Memory B cell (primary cell): ENCODE results near the gene DDX23.

Experiments
- ATAC-seq: fragments of 150-1000 bp; cut with Tn5 transposase; 2 replicates; pipeline ENCODE4 v1.10.0; 2021; ENCODE audit warnings: low read depth, mild to moderate bottlenecking, moderate library complexity
- DNase-seq, 2 donors: peaks; one replicate each; pipeline ENCODE4 v3.0.0; 2022; ENCODE audit warnings: low spot score in 2 of 2
- H3K27ac Mint-ChIP-seq: one replicate; pipeline ENCODE4 v1.8.0; 2022; ENCODE audit warnings: mild to moderate bottlenecking, moderate library complexity, mixed read lengths
- H3K27me3 Mint-ChIP-seq: one replicate; pipeline ENCODE4 v1.8.0; 2022; ENCODE audit warnings: mixed read lengths
- H3K36me3 Mint-ChIP-seq: one replicate; pipeline ENCODE4 v1.8.0; 2022; ENCODE audit warnings: mild to moderate bottlenecking, mixed read lengths
- H3K4me1 Mint-ChIP-seq: one replicate; pipeline ENCODE4 v1.8.0; 2022; ENCODE audit warnings: mixed read lengths
- H3K4me3 Mint-ChIP-seq: one replicate; pipeline ENCODE4 v1.8.0; 2022; ENCODE audit warnings: mild to moderate bottlenecking, moderate library complexity, mixed read lengths
- H3K9me3 Mint-ChIP-seq: one replicate; pipeline ENCODE4 v1.8.0; 2022; ENCODE audit warnings: mixed read lengths

The DDX23 gene

DNA sequence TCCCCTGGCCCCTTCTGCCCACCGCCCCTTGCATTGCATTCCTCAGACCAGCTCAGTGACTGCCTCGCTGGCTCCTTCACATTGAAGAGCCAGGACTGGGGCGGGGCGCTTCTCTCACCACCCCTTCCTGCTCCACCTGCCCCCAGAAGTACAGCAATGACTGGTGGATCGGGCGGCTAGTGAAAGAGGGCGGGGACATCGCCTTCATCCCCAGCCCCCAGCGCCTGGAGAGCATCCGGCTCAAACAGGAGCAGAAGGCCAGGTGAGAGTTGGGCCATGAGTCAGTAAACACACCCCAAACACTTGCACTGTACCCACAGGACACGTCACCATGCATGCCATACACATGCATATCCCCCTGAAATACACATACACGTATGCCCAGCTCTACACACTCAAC, 27.9 kb downstream of the DDX23 start:
- peak; percentile 52 for ATAC-seq
- Mint-ChIP-seq H3K36me3 (peaks cover 2% of the 10 kb centered on the region), H3K27ac (no peak overlapping the region), H3K9me3 (no peaks in the 10 kb centered on the region), H3K4me1 (peaks cover 6% of the 10 kb centered on the region), H3K4me3 (no peak overlapping the region), H3K27me3 (no peaks in the 10 kb centered on the region)
- DNase-seq = no peak

DNA sequence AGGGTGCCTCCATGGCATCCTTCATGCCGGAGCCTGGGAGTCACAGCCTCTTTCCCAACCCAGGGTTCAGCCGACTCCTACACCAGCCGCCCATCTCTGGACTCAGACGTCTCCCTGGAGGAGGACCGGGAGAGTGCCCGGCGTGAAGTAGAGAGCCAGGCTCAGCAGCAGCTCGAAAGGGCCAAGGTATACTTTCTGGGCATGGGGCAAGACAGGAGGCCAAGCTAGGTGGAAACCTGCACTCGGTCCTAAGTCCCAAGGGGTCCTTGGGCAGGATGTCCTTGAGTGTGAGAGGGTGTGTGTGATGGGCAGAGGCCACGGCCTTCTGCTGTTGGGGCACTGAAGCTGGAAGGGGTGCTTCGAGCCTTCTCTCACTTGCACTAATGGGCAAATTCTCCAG, 28.7 kb downstream of the DDX23 start:
- Mint-ChIP-seq H3K4me1 (peaks cover 9% of the 10 kb centered on the region), H3K27ac (no peak overlapping the region), H3K27me3 (no peaks in the 10 kb centered on the region), H3K9me3 (no peaks in the 10 kb centered on the region), H3K4me3 (no peak overlapping the region), H3K36me3 (peaks cover under 1% of the 10 kb centered on the region)
- DNase-seq (no peak), ATAC-seq (no peak)

DNA sequence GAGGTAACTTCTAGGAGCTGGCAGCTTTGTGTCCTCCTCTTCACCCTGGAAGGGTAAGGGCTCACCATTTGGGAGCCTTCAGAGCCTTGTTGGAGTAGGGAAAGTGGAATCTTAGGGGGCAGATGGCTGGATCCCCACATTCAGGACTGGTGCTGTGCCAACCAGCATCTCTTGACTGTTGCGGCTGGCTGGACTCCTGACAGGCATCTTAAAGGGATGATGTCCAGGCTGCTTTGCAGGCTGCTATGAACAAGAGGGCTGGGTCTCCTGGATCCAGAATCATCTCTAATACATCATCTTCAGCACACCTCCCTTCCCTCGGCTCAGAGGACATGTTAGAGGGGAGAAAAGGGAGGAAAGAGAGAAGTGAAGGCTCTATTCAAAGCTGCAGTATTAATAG, 29.3 kb downstream of the DDX23 start:
- Mint-ChIP-seq H3K27ac (no peak overlapping the region), H3K9me3 (no peaks in the 10 kb centered on the region), H3K4me1 (peaks cover 12% of the 10 kb centered on the region), H3K4me3 (no peak overlapping the region), H3K27me3 (no peaks in the 10 kb centered on the region), H3K36me3 (no peaks in the 10 kb centered on the region)
- ATAC-seq = no peak
- DNase-seq = no peak

DNA sequence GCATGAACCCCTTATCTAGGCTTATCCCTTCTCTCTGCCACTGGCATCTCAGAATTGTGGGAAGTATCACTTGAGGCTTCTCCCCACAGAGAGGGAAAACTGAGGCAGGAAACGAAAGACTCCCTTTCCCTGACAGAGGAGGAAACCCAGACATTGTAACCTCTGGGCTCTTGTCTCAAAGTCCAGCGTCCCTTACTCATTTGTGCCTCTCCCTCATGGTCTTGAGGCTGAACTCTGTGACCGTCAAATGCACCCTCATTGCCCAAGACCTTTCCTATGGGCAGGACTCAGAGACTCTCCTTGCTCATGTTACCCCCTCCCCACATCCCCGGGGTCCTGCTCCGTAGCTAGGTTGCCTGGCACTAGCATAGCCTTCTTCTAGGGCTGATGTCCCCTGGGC, 29.8 kb downstream of the DDX23 start:
- H3K9me3 Mint-ChIP-seq = no peaks in the 10 kb centered on the region
- H3K36me3 Mint-ChIP-seq = no peaks in the 10 kb centered on the region
- peaks cover 2% of the 10 kb centered on the region for H3K27me3 Mint-ChIP-seq
- peaks cover 17% of the 10 kb centered on the region for H3K4me1 Mint-ChIP-seq
- no peak overlapping the region for H3K4me3 Mint-ChIP-seq
- DNase-seq = no peak
- ATAC-seq = no peak
- no peak overlapping the region for H3K27ac Mint-ChIP-seq

DNA sequence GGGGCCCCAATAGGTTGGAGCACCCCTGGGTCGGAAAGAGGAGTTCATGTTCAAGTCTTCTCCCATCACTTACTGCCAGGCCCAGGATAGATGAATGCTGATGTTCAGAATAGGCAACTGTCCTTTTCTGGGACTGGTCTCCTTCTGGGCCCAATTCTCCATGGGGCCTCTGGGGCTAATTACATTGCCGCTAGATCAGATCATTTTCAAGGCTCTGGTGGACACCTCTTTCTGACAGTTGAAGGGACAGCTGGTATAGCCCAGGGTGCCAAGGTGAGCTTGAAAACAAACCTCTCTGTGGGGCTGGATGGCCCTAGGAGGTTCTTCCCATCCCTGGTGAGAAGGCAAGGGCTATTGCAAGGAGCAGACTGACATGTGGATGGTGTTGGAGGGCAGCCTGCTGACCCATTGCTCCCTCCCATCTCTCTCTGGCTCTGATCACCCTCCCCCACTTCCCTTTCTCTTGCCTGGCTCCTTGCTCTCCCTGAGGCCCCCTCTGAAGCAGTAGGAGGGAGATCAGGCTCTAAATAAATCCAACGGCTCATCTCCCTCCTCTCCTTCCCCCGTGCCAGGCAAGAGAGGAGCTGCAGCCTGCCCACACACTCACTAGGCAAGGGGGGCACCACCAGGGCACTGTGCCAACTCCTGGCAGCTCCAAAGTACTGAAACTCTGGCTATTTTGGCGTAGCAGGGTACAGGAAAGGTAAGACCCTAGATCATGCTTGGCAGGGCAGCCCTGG, 31.8 kb downstream of the DDX23 start:
- Mint-ChIP-seq H3K9me3 (no peaks in the 10 kb centered on the region), H3K27me3 (peaks cover 10% of the 10 kb centered on the region), H3K4me1 (peaks cover 26% of the 10 kb centered on the region), H3K36me3 (no peaks in the 10 kb centered on the region), H3K4me3 (peak overlapping the region; percentile 62), H3K27ac (no peak overlapping the region)
- DNase-seq (no peak), ATAC-seq (no peak)

DNA sequence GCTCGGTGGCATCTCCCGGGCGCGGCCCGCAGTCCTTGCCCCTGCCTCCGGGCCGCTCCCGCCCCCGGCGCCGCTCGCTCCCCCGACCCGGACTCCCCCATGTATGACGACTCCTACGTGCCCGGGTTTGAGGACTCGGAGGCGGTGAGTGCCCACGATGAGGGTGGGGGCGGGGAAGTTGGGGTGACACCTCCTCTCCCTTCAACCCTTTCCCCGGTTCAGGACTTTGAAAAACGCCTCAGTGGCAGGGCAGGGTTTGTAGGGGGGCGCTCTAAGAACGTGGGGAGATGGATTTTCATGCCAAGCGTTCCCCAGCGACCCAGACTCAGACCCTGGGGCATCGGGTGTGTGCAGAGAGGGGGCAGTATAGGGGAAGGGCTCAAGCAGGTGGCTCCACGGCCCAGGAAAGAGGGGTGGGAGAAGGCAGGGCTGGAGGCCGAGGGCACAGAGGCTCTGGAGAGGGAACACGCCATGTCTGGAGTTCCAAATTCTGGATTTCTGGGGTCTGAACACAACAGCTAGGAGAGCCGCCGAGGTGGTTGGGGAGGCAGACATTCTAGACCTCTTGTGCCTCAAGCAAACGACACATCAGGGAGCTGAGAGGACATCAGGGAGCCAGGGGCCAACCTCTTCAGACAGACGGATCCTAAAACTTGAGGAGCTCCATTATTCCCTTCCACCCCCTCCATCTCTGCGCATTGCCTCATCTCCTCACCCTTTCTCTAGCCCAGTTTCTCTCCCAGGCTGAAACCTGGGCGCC, 33.0 kb downstream of the DDX23 start:
- H3K27me3 Mint-ChIP-seq = peaks cover 12% of the 10 kb centered on the region
- no peaks in the 10 kb centered on the region for H3K9me3 Mint-ChIP-seq
- ATAC-seq (no peak), DNase-seq (no peak)
- peak overlapping the region; percentile 91 for H3K4me3 Mint-ChIP-seq
- H3K4me1 Mint-ChIP-seq = peaks cover 26% of the 10 kb centered on the region
- H3K36me3 Mint-ChIP-seq = no peaks in the 10 kb centered on the region
- H3K27ac Mint-ChIP-seq = no peak overlapping the region

DNA sequence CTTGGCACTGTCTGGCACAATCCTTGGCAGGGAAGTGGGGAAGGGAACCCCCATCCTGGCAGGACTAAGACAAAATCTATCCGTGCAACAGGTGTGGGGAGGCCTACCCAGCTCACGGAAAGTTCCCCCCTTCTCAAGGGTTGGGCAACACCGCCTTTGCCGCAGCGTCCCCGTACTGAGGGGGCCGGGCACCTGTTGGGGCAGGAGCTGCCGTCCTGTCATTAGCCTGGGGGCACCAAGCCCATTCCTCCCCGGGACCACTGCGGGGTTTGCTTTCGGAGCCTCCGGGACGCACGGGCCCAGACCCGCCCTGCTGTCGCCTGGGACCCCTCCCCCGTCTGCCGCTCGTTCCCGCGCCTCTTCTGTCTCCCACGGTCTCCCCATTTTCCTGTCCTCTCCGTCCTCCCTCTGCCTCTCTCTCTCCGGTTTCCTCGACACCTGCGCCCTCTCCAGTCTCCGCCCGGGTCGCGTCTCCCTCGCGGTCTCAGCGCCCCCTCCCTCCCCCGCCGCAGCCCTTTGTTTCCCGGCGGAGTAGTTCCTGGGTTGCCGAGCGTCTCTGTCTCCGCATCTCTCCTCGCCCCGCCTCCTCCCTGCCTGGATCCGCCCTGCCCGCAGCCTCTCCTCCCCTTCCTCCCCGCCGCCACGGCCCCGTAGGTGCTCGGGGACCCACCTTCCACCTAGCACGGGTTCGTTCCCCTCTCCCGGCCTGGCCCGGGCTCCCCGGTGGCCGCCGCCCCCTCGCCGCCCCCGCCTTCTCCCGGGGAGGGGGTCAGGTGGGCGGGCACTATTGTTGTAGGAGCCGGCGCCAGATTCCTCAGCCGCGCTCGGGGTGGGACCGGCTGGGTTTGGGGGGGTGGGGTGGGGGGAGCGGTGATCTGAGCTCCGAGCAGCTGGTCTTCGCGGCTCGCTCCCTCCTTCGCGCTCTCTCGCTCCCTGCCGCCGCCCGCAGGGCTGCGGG, 33.8 kb downstream of the DDX23 start, which contains the start of gene CACNB3:
TSS of gene CACNB3 (plus strand) at position 624 of the 958 bp plus-strand sequence. CDS start 434 bp downstream, outside the sequence.
- Mint-ChIP-seq H3K4me1 (peaks cover 30% of the 10 kb centered on the region), H3K4me3 (peak within 1 kb of the TSS; percentile 91), H3K27me3 (peaks cover 12% of the 10 kb centered on the region), H3K27ac (no peak within 1 kb of the TSS), H3K36me3 (no peaks in the 10 kb centered on the region), H3K9me3 (no peaks in the 10 kb centered on the region)
- peak; percentile 38 to 62 for DNase-seq
- peak; percentile 59 for ATAC-seq

DNA sequence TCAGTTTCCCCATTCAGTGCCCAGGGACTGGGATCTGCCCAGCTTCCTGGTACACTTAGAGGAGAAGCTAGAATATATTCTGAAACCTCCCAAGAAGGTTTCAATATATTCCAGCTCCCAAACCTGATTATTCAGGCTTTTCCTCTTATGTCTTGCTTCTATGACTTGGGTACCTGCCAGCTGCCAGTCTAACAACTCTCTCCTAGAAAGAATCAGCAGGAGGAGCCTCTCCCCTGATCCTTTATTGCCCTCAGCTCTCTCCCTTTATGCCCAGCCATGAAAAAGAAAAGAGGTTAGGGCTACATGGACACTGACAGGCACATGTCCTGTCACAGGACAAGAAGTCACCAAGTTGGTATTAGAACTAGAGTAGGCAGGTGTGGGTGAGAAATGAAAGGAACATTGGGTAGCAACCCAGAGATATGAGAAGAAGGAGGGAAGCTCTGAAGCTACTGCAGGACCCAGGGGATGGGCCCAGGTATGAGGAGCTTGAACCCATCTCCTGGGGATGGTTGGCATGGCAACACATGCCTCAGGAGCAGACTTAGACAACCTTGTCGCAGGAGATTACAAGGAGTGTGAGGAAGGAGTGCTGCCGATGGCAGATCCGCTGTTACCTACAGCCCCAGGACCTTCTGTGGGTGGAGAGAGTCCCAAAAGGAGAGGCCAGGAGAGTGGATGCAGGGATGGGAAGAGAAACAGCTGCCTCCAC, 35.7 kb downstream of the DDX23 start:
- H3K27ac Mint-ChIP-seq = no peak overlapping the region
- H3K4me3 Mint-ChIP-seq = peak overlapping the region; percentile 63
- ATAC-seq (no peak), DNase-seq (no peak)
- H3K9me3 Mint-ChIP-seq = no peaks in the 10 kb centered on the region
- peaks cover 12% of the 10 kb centered on the region for H3K27me3 Mint-ChIP-seq
- no peaks in the 10 kb centered on the region for H3K36me3 Mint-ChIP-seq
- H3K4me1 Mint-ChIP-seq = peaks cover 30% of the 10 kb centered on the region

DNA sequence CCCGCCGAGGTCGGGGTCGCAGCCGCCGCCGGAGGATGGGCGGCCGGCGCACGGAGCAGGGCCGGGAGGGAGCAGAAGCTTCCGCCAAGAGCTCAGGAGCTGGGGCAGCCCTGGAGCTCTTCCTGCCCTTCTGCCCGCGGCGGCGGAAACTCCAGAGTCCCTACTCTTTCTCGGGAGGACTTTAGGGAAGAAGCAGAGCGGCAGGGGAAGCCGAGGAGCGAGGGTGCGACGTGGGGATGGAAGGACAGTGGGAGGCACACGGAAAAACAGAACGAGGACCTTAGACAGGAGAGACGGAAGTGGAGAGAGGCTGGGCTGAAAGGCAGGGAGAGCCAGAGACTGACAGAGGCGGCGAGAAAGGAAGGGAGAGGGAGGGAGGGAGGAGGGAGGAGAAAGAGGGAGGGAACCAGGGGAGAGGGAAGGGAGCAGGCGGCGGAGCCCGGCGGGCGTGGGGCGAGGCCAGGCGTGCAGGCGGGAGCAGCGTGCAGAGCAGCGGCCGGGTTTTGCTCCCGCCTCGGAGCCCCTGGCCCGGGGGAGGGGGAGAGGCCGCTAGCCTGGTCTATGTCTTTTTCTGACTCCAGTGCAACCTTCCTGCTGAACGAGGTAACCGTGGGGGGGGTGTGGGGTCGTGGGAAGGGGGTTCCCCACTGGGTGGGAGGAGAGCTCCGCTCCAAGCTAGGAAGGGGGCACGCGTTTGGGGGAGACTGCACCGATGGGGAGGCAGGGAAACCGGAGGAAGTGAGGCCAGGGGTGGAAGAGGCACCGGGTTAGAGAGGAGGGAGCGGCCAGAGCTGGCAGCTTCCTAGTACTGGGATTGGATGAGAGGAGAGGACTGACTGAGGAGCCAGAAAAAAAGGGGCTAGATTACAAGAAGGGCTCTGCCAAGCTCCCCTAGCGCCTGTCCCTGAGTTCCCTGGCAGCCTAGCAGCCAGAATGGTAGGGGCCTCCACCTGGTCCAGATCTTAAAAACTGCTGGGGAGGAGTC, 36.5 kb downstream of the DDX23 start:
- DNase-seq = no peak
- Mint-ChIP-seq H3K4me1 (peaks cover 30% of the 10 kb centered on the region), H3K27ac (peak overlapping the region; percentile 54)

DNA sequence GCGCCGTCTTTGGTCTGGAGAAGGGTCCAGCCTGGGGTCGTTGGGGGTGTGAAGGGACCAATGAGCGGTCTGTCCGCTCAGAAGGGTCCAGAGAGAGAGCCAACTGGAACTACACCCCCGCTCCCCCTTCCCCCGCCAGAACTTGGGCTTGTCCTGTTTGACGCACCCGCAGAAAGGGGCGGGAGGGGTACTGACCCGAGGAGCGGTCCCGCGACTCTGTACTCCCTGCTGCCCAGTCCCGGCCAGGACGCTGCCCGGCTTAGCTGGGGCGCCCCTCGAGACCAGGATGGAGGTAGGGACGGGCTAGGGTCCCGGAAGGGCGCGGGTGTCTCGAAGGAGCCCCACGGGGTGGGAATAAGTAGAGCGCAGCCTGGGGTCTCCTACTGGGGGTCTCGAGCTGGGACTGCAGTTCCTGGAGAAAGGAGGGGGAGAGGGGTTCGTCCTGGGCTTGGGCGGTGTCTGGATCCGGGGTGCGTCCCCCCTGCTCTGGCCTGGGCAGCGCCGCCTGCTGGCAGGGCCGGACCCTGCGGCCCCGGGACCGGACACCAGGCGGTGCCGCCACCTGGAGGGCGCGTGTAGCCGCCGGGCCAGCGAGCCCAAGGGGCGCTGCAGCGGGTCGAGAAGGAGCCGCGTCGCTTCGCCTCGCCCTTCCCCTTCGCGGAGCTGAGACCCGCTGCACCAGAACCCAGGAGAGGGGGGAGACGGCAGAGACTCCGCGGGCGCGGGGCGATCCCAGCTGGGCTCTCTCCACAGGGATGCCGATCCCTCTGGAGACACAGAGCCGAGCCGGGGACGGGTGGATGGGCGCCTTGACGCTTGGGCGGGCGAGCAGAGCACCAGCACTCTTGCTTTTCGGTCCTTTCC, 37.5 kb downstream of the DDX23 start:
- H3K36me3 Mint-ChIP-seq = no peaks in the 10 kb centered on the region
- H3K4me1 Mint-ChIP-seq = peaks cover 30% of the 10 kb centered on the region
- DNase-seq (peak; percentile 82 to 94), ATAC-seq (peak; percentile 80)
- H3K27ac Mint-ChIP-seq = peak overlapping the region; percentile 54
- peaks cover 12% of the 10 kb centered on the region for H3K27me3 Mint-ChIP-seq
- peak overlapping the region; percentile 94 for H3K4me3 Mint-ChIP-seq
- H3K9me3 Mint-ChIP-seq = no peaks in the 10 kb centered on the region

More for the DNA sequence above, 36.5 kb downstream of the DDX23 start:
- Mint-ChIP-seq H3K4me3 (peak overlapping the region; percentile 94), H3K27me3 (peaks cover 12% of the 10 kb centered on the region), H3K36me3 (no peaks in the 10 kb centered on the region), H3K9me3 (no peaks in the 10 kb centered on the region)
- peak; percentile 17 for ATAC-seq

DNA sequence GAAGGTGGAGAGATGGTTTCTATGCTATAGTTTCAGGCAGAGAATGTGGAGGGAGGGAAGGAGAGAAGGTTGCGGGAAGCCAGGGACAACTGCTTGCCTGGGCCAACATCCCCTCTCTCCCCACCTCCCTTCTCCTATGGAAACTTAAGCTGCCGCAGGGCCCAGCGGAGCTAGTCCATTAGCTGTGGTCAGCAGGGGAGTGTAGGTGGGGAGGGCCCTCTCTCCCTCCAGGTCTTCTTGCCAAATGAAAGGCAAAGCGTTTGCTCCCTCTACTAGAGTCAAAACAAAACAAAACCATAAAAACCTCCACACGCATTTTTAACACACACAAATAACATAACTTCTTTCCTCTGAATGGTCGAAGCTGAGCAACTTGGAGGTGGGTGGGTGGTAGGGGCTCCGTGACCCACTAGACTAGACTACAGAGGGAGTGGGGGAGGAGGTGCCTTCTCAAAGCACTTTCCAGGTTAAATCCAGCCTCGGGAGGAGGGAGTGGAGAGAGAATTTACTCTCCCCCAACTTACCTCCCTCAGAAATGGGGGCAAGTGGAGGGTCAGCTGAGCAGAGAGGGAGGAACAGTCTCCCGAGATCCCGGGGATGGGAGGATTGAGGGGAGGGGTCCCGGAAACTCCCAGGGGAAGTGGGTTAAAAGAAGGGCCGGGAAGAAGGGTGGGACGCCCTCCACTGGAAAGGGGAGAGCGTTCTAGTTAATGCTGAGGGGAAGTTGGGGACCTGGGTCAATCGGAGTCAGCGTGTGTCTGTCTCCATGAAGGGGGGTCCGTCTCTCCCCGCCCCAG, 38.3 kb downstream of the DDX23 start:
- Mint-ChIP-seq H3K27ac (no peak overlapping the region), H3K36me3 (no peaks in the 10 kb centered on the region), H3K27me3 (peaks cover 12% of the 10 kb centered on the region), H3K4me1 (peaks cover 25% of the 10 kb centered on the region), H3K9me3 (no peaks in the 10 kb centered on the region), H3K4me3 (peak overlapping the region; percentile 94)
- DNase-seq = no peak
- no peak for ATAC-seq
